NOMO-1 treated with DMSO at 0.1 percent for 48 hours (cell line): ENCODE data around the gene BCAS3.
A peak's percentile ranks its signal among the peaks of the same experiment; 100 is the strongest.
"Not testable (repeated sequence)": the region's sequence is repeated elsewhere in the genome, so short reads cannot be mapped to it uniquely, and the experiment has no call there.

Experiments
- DNase-seq: peaks from one replicate; lab custom pipeline; 2025; ENCODE audit not compliant: unreplicated experiment; lab: John Stamatoyannopoulos, UW

The BCAS3 gene

DNA sequence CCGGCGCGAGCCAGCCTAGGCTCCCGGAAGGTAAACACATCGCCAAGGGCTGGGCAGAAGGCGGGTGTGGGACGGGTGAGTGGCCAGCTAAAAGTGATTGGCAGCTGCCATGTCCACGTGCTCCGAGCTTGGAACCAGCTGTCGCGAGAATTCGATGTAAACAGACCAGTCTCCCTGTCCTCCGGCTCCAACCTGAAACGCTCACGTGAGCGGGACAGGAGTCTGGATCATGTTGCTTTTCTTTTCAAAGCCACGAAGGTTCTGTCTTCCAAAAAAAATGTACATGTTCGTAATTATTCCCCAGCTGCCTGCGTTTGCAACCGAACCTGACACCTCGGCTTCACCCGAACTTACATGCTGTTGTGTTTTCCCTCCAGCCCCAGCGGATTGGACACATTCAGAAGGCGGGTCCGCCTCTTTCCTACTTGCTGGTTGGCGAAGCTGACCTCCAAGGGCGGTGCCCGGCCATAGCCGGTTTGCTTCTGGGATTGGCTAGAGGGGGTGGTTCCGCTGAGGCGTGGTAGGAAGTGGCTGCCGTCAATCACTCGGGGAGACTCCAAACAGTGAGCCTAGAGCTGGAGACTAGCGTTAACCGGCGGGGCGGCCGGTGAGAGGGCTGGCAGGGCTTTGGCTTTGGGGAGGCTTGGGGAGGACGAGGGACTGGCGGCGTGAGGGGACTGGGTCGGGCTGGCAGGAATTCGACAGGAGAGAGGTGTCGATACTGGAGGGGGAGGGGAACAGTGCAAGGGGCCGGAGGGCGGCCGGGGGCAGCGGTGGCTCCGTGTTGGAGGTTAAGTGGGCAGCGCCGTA lies at the start of gene BCAS3:
Gene BCAS3, plus strand, starts transcription at position 544 of the 810 bp plus-strand sequence.
- DNase-seq = peak; percentile 98

DNA sequence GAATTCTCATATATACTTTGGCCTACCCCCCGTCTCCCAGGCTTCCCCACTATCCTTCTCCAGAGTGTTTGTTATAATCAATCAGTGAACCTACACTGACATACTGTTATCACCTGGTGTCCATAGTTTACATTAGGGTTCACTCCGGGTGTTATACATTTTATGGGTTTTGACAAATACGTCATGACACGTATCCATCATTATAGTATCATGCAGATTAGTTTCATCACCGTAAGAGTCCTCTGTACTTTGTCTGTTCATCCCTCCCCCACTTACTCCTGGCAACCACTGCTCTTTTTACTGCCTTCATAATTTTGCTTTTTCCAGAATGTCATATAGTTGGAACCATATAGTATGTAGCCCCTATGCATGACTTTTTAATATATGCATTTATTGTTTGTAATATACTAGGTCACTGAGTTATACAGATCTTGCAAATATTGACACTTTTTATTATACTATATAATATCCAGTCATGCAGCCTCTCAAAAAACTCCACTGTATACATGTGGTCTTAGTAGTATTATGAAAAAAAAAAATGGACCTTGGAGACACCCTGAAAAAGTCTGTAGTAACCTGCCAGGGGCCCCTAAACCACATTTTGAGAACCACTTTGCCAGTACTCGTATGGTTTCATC lies 49.3 kb upstream of the BCAS3 start:
- no peak for DNase-seq

DNA sequence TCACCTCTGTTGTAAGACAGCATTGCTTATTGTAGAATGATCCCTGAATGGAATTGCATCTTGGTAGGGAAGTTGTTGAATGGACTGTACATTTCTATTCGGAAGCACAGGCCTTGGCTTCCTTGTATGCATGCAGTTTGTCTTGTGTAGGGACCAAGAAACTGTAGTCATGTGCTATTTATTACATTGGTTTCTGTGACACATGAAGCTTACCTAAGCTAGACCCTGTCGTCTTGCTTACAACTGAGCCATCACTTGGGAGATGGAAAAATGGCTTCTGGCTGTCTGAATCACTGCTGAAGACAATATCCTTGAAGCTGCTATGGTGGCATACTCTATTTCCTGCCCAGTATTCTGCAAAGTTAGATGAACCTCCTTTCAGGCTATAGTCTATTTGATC lies 48.5 kb upstream of the BCAS3 start:
- no peak for DNase-seq

DNA sequence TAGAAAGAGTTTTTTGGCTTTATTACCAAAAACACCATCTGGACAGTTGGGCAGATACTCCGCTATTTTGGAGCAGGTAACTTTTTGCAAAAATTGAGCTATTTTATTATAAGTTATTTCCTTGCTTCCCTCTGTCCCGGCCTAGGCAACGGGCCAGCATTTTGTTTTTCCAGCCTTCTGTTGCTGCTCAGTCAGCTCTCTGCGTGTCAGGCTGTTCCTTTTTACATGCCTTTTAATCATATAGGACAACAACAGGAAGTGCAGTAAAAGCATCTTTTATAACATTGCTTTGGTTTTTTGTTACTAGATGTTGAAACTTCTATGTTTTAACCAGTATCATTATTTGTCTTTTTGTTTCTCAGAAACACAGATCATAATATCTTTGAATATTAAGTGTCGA lies 47.3 kb upstream of the BCAS3 start:
- DNase-seq = no peak

DNA sequence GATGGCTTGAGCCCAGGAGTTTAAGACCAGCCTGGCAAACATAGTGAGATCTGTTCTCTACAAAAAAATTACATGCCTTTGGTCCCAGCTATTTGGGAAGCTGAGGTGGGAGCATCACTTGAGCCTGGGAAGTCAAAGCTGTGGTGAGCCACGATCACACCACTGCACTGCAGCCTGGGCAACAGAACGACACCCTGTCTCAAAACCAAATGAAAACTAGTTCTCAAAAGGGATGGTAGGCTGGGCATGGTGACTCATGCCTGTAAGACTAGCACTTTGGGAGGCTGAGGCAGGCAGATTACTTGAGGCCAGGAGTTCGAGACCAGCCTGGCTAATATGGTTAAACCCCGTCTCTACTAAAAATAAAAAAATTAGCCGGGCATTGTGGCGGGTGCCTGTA lies 46.5 kb upstream of the BCAS3 start:
- DNase-seq = no peak

DNA sequence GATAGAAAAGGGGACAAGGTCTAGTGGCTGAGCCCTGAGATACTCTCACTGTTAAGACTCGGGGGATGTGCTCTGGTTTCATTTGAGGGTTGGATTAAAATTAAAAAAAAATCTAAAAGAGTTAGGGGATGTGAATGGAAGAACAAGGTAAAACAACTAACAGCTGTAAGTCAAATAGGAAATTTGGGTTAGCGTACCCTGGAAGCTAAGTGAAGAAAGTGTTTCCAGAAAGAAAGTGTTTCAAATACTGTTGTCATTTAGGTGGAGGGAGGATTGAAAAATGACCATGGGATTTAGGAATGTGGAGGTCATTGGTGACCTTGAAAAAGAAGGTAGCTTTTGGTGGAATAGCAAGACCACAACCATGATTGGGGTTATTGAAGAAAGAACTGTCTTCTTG lies 40.0 kb upstream of the BCAS3 start:
- no peak for DNase-seq

DNA sequence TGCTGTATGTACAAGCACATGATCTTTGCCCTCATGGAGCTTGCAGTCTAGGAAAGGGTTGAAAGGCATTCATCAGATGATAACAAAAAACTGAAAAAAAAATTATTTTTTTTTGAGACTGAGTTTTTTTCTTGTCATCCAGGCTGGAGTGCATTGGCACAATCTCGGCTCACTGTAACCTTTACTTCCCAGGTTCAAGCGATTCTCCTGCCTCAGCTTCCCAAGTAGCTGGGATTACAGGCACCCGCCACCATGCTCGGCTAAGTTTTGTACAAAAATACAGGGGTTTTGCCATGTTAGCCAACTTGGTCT lies 38.7 kb upstream of the BCAS3 start:
- DNase-seq = no peak

DNA sequence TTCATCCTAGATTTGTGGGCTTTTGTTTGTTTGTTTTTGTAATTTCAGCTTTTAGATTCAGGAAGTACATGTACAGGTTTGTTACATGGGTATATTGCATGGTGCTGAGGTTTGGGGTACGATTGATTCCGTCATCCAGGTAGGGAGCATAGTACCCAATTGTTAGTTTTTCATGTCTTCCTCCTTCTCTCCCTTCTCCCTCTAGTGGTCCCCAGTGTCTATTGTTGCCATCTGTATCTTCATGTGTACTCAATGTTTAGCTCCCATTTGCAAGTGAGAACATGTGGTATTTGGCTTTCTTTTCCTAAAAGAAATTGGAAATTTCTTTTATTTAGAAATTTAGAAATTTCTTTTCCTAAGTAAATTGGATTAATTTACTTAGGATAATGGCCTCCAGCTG lies 37.1 kb upstream of the BCAS3 start:
- peak; percentile 4 for DNase-seq

DNA sequence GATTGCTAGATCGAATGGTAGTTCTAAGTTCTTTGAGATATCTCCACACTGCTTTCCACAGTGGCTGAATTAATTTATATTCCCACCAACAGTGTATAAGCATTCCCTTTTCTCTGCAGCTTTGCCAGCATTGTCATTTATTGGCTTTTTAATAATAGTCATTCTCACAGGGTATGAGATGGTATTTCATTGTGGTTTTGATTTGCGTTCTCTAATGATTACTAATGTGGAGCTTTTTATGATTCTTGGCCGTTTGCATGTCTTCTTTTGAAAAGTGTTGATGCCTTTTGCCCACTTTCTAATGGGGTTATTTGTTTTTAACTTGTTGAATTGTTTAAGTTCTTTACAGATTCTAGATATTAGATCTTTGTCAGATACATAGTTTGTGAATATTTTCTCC lies 36.5 kb upstream of the BCAS3 start:
- no peak for DNase-seq

DNA sequence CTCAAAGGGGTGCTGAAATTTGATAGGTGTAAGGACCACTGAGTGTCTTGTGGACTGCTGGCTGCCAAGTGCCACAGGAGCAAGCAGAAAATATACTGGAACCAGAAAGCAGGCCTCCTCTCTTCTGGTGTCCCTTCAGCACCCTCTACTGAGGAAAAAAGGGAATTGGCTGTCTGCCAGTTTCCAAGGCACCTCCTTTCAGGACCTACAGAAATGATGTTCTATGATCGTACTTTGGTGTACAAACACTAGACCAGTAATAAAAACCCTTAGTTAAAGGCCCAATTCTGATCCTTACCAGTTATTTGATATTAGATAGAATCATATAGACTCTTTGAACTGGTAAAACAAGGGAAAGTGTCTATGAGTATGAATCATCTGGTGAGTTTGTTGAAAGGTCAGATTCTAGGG lies 35.8 kb upstream of the BCAS3 start:
- DNase-seq = peak; percentile 59

DNA sequence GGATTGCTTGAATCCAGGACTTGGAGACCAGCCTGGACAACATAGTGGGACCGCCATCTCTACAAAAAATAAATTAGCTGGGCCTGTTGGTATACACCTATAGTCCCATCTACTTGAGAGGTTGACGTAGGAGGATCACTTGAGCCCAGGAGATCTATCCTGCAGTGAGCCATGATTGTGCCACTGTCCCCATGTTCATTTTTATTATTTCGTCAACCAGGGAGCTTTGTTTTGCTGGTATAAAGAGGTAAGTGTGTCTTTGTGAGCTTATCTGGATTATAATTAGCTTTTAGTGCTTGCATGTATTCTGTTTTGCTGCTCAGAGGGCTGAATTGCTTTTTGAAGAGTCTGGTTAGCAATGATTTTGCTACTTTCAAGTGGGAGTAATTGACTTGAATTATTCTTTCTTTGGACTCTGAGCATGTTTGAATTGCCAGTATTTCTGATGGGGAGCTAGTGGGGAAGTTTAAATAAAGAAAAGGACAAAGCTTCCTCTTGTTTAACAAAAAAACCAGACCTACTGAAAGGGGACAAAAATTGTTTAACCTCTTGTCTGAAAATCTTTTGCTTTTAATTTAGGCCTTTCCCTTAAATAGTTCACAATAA lies 31.6 kb upstream of the BCAS3 start:
- no peak for DNase-seq

DNA sequence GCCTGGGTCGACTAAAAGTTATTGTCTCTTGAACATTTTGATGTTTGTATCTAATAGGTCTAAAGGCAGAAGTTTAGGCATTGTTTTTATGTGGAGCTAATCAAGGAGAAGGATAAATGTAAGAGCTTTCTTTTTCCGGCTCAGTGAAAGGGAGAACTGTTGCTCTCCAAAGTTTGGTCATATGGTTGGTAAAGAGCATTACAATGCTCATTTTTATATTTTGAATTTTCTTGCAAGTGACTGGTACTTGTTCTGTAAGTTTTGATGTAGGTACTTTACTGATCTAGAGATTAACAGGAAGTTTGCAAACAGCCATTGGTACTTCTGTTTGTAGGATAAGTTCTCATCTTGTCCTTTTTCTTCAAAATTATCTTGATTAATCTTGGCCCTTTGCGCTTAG lies 30.9 kb upstream of the BCAS3 start:
- no peak for DNase-seq

DNA sequence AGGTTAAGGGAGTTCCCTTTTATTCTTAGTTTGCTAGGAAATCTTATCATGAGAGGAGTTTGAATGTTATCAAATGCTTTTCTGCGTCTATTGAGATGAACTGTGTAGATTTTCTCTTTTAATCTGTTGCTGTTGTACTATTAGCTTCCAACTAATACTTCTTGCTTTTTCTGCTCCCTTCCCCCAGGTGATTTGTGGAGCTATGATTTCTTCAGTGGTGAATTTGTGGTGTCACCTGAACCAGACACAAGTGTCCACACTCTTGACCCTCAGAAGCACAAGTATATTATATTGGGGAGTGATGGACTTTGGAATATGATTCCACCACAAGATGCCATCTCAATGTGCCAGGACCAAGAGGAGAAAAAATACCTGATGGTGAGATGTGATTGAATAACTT lies 29.9 kb upstream of the BCAS3 start:
- no peak for DNase-seq

DNA sequence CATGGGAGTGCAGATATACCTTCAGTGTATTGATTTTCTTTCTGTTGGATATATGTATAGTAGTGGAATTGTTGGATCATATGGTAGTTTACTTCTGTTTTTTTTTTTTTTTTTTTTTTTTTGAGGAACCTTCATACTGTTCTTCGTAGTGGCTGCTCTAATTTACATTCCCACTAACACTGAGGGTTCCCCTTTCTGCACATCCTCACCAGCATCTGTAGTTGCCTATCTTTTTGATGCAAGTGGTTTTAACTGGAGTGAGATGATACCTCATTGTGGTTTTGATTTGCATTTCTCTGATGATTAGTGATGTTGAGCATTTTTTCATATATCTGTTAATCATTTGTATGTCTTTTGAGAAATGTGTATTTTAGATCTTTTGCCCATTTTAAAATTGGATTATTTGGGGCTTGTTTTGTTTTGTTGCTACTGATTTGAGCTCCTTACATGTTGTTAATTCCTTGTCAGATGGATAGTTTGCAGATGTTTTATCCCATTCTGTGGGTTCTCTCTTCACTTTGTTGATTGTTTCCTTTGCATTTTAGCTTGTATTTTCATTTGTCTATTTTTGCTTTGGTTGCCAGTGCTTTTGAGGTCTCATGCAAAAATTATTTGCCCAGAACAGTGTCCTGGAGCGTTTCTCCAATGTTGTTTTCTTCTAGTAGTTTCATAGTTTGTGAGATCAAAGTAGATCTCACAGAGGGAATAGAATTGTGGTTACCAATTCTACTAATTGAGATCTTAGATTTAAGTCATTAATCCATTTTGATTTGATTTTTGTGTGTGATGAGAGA lies 25.0 kb upstream of the BCAS3 start:
- DNase-seq = peak; percentile 63

DNA sequence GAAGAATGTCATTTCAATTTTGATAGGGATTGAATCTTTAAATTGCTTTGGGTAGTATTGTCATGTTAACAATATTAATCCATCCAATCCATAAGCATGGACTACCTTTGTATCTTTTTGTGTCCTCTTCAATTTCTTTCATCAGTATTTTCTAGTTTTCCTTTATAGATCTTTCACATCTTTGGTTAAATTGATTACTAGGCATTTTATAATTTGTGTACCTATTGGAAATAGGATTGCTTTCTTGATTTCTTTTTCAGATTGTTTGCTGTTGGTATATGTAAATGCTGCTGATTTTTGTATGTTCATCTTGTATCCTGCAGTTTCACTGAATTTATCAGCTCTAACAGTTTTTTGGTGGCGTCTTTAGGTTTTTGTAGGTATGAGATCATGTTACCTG lies 24.1 kb upstream of the BCAS3 start:
- no peak for DNase-seq

DNA sequence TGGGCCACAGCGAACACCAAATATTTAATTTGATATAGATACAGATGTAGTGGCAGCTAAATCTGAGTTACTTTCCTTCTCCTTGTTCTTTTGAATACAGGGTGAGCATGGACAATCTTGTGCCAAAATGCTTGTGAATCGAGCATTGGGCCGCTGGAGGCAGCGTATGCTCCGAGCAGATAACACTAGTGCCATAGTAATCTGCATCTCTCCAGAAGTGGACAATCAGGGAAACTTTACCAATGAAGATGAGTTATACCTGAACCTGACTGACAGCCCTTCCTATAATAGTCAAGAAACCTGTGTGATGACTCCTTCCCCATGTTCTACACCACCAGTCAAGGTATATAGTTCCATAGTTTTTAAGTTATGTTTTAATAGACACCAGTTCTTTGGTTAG lies 21.2 kb upstream of the BCAS3 start:
- no peak for DNase-seq

DNA sequence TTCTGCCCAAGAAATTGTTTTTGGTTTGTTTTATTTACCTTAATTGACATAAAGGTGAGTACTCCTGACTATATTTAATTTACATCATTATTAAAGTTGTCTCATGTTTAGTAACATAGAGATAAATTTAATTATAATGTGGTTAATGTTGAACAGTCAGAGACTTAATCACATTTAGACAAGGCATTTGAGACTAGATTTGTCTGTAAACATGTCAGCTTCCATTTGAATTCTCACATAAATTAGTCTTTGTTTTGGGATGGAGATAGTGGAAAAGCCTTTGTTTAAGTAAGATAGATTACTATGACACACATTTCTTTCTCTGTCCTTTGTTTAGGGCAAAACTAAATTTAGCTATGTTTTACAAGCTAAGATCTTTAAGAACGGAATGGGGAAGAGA lies 18.5 kb upstream of the BCAS3 start:
- no peak for DNase-seq

DNA sequence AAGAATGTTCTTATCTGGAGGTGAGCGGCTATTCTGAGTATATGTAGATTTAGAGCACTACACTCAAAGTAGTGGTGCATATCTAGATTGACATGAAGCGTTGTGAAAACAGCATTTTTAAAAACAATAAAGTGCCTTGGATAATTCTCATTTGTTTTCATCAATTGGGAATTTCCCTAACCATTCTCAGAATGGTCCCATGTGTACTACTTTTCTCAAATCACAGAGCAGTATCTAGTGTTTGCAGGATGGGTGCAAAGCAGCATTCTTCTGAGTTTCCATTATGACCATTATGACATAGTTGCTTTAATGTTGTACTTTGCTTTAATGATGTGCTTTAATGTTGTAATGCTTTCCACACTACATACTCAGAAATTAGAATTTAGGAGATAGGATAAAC lies 16.2 kb upstream of the BCAS3 start:
- DNase-seq = no peak

DNA sequence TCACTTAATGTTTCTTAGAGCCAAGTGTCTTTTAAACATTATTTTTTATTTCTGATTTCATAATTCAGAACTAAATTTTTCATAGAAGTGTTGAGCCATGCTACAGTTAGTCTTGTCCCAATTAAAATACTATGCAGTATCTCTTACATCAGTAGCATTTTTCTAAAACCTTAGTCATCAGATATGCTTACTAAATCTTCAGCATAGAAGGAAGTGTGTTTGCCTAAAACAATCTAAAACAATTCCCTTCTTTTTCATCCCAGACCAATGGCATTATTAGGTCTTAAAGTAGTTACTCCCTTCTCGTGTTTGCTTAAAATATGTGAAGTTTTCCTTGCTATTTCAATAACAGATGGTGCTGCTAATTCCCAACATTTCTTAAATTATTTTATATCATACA lies 13.6 kb upstream of the BCAS3 start:
- DNase-seq = no peak

DNA sequence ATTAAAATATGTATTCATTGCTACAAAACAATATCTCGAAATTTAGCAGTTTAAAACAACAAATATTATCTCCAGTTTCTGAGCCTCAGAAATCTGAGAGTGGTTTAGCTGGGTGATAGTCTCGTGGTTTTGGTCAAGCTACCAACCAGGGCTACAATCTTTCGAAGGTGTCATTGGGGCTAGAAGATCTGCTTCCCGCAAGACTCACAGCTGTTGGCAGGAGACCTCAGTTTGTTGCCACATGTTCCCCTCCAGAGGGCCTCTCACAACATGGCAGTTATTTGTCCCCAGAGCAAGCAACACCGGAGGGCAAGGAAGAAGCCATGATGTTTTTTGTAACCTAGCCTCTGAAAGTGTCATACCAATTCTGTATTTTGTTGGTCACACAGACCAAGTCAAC lies 12.0 kb upstream of the BCAS3 start:
- DNase-seq = no peak

DNA sequence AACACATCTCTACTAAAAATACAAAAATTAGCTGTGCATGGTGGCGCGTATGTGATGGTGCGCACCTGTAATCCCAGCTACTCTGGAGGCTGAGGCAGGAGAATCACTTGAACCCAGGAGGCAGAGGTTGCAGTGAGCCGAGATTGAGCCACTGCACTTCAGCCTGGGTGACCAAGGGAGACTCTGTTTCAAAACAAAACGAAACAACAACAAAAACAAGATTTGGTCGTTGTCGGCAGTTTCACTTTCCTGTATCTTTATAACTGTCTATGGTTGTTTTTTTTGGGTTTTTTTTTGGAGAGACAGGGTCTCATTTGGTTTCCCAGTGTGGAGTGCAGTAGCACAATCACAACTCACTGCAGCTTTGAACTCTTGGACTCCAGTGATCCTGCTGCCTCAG lies 8.9 kb upstream of the BCAS3 start:
- not testable (repeated sequence) for DNase-seq

DNA sequence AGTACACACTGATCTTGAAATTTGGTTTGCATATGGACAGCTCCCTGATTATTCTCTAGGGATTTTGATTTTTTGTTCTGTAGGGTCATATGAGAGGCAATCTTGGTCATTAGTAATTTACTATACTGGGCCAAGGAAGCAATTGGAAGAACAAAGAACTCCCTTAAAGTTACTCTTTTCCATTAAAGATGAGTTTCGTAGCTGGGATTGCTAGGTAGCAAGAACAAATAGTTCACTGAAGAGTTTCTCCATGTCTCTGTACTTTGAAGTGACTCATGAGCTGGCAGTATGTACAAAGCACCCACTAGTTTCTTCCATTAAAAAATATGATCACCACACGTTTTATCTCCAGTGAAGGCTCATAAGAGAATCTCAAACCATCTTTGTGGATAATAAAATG lies 6.2 kb upstream of the BCAS3 start:
- DNase-seq = no peak
